Heart left ventricle (tissue), 16 donors: Measurements from ENCODE around the gene AP3B2. TPM values are rescaled to one million over a fixed set of nuclear protein-coding genes. Genes with fewer than 3 reads are reported as not detected.

Experiments used
- ATAC-seq, 4 donors: fragments of 200-7000 bp; cut with Tn5 transposase; one replicate each; pipeline ENCODE4 v1.9.1; 2020 to 2022; ENCODE audit warnings: moderate library complexity in 4 of 4, mild to moderate bottlenecking in 3 of 4, moderate number of reproducible peaks in 1 of 4
- DNase-seq, 5 donors: peaks; one replicate each; pipeline ENCODE4 v3.0.0-alpha.2; 2020
- H3K27ac ChIP-seq, 12 donors: fragments of 200-600 bp; sonication (generic) in 4 of 12; one replicate each; pipeline versions ENCODE4 v1.5.0 to v1.8.0; 2016 to 2022; ENCODE audit warnings: mild to moderate bottlenecking in 2 of 12
- H3K27me3 ChIP-seq, 9 donors: fragments of 200-600 bp; sonication (generic) in 2 of 9; one replicate each; pipeline versions ENCODE4 v1.5.1 to v1.8.0; 2016 to 2022; ENCODE audit warnings: mild to moderate bottlenecking in 3 of 9
- H3K36me3 ChIP-seq, 9 donors: fragments of 200-600 bp; sonication (generic) in 2 of 9; one replicate each; pipeline versions ENCODE4 v1.5.0 to v1.8.0; 2018 to 2022; ENCODE audit warnings: mild to moderate bottlenecking in 2 of 9
- H3K4me1 ChIP-seq, 12 donors: fragments of 200-600 bp; sonication (generic) in 4 of 12; one replicate each; pipeline versions ENCODE4 v1.5.0 to v1.8.0; 2016 to 2022; ENCODE audit warnings: mild to moderate bottlenecking in 3 of 12
- H3K4me3 ChIP-seq, 12 donors: fragments of 200-600 bp; sonication (generic) in 4 of 12; one replicate each; pipeline versions ENCODE4 v1.5.0 to v1.8.0; 2017 to 2022; ENCODE audit warnings: mild to moderate bottlenecking in 9 of 12, moderate library complexity in 4 of 12
- H3K9me3 ChIP-seq, 12 donors: fragments of 200-600 bp; sonication (generic) in 4 of 12; one replicate each; pipeline versions ENCODE4 v1.5.0 to v1.8.0; 2016 to 2022; ENCODE audit warnings: mild to moderate bottlenecking in 1 of 12
- CTCF ChIP-seq, 12 donors: fragments of 200-600 bp; sonication (generic) in 4 of 12; IDR thresholded peaks; one replicate each; pipeline versions ENCODE4 v1.5.0 to v1.8.0; 2018 to 2022; ENCODE audit warnings: antibody characterized with exemption in 12 of 12, mild to moderate bottlenecking in 5 of 12
- POLR2A ChIP-seq, 2 donors: fragments of 450-650 bp; IDR thresholded peaks; one replicate each; pipeline ENCODE4 v1.6.1; 2017; ENCODE audit warnings: antibody characterized with exemption in 2 of 2, mild to moderate bottlenecking in 2 of 2, moderate library complexity in 2 of 2
- WGBS, 4 donors: extraction: QIAGEN DNeasy Blood & Tissue Kit in 2 of 4; methylation state at CpG; one replicate each; pipeline versions ENCODE4 v1.1.5 to v1.1.7; 2013 to 2018; 5-methylcytosine and 5-hydroxymethylcytosine counted together
- intact Hi-C, 10 donors: fragments of 100-400 bp; cut with DNase I; formaldehyde crosslinking; loops; one replicate each; pipeline versions ENCODE4 v1.11.1 to v1.14.2; 2022
- polyA plus RNA-seq, 2 donors: library from polyadenylated mRNA; stranded (reverse); fragments of 200-250 nt; gene quantifications; one replicate each; pipeline ENCODE4 v1.2.3, GENCODE V29; 2013
- total RNA-seq, 9 donors: library from RNA; depleted of rRNA in 2 of 9; stranded (reverse); fragments of >200 nt in 2 of 9; fragmentation: NEBNext Ultra II Directional in 3 of 9; extraction: Animal tissue kit (Norgen Biotek cat#: 25700) in 3 of 9; gene quantifications; one replicate each; pipeline versions ENCODE4 v1.1.0 to v1.2.4, GENCODE V29; 2016 to 2023
- donor health status: ischemic (EF 13 %, LVEDD 7.1; RV severe dilation, severe dysfunction).
- donor health status: healthy with polysubstance abuse.
- donor health status: DM: no; HTN: yes; CAD: no.
- donor health status: DM: no; HTN: no; CAD: no.
- donor health status: ischemic (EF 25% LVEDD 6.9; RV normal size, moderate dysfunction).
- donor health status: ischemic (EF 25% LVEDD 5.7; RV mildly dilated, moderate dysfunction).
- donor health status: healthy.
- donor health status: DM: yes; HTN: yes; CAD: no.
- donor health status: ischemic (EF 35%, LVEDD 5.7; RV mildly dilated, moderate dysfunction).
- donor health status: nonischemic (EF 11% LVEDD 7.7; RV severe dilation, severe dysfunction).
- donor health status: DM: yes; HTN: yes; CAD: no.
- donor health status: PGD.
- donor health status: ischemic (EF 29% LVEDD 5.4; RV normal size, mild dysfunction).
- donor health status: nonischemic (EF 23%, LVEDD 6.1; RV moderate dilation, normal function).

AP3B2 gene
- total and polyA plus RNA-seq, 11 donors: 0.06 to 5.2 (median 0.41) TPM; not detected in 3

- Histone ChIP-seq H3K9me3 (no peaks in the 10 kb centered on the region), H3K36me3 (no peaks in the 10 kb centered on the region), H3K4me3 (no peak overlapping the region), H3K27ac (no peak overlapping the region), H3K27me3 (peaks cover 18 to 52% (median 32%) of the 10 kb centered on the region in 9 donors), H3K4me1 (peaks cover 5 to 27% (median 16%) of the 10 kb centered on the region in 12 donors)
- DNase-seq (no peak), ATAC-seq (no peak)
- TF ChIP-seq CTCF (IDR thresholded peaks at IDR 0.05): no peak
- TF ChIP-seq POLR2A (IDR thresholded peaks at IDR 0.05): no peak
- intact Hi-C loops: loop anchor here in 1 of 10 donors (10.0 kb wide), 1 partner anchor 55 kb away; the partner anchor contains the start of gene AP3B2
These were observed 59.5 kb downstream of the AP3B2 start for GRCh38 chr15:82650046-82650670.

- DNase-seq (no peak), ATAC-seq (no peak)
- Histone ChIP-seq H3K4me3 (no peak overlapping the region), H3K27me3 (peaks cover 18 to 59% (median 38%) of the 10 kb centered on the region in 9 donors), H3K9me3 (no peaks in the 10 kb centered on the region), H3K36me3 (no peaks in the 10 kb centered on the region), H3K4me1 (peaks cover 5 to 27% (median 16%) of the 10 kb centered on the region in 12 donors), H3K27ac (no peak overlapping the region)
- WGBS, 4 donors: 73 to 78% (median 75%) methylated on average over 9 to 11 of the region's 11 CpGs
- intact Hi-C loops: no loop called here
- TF ChIP-seq CTCF (IDR thresholded peaks at IDR 0.05) (no peak), POLR2A (IDR thresholded peaks at IDR 0.05) (no peak)
These were observed 60.3 kb downstream of the AP3B2 start for GRCh38 chr15:82649226-82649999.

- 13 to 21% (median 15%) methylated on average over 36 to 41 of the region's 41 CpGs for WGBS, 4 donors
- ATAC-seq: peak in 1 of 4 donors; percentile 36
- TF ChIP-seq POLR2A (IDR thresholded peaks at IDR 0.05): no peak
- TF ChIP-seq CTCF (IDR thresholded peaks at IDR 0.05): no peak
- intact Hi-C loops: no loop called here
- H3K4me3 ChIP-seq: peak overlapping the region; percentile 39 to 64 (median 54)
- H3K9me3 ChIP-seq: no peaks in the 10 kb centered on the region
- peaks cover 5 to 27% (median 16%) of the 10 kb centered on the region in 12 donors for H3K4me1 ChIP-seq
- H3K27ac ChIP-seq: peak overlapping the region in 4 of 12 donors; percentile 22 to 49 (median 37)
- no peak for DNase-seq
- H3K36me3 ChIP-seq: no peaks in the 10 kb centered on the region
- peaks cover 18 to 67% (median 38%) of the 10 kb centered on the region in 9 donors for H3K27me3 ChIP-seq
These were observed 61.2 kb downstream of the AP3B2 start for GRCh38 chr15:82648257-82649103.
